Measurements from ENCODE around the gene WDR81. TPM values are rescaled to one million over a fixed set of nuclear protein-coding genes. Genes with fewer than 3 reads are reported as not detected.

WDR81 gene
- total RNA-seq, 1 donor from 2014 or later: 35.5 TPM

DNA sequence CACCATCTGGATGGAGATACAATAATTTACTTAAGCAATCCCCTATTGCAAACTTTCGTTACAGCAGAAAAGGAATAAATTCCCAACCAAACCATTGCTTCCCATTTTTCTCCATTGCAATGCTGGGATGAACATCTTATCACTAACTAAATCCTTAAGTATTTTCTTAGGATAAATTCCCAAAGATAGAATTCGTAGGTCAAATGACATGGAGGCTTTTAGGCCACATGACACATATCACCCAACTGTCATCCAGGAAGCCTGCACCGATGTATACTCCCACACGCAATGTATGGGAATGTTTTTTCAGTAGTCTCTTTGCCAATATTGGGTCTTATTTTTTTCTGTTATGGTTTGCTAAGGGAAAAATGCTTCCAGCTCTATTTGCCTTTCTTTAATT, 12.7 kb upstream of the WDR81 start:
- no peak for TF ChIP-seq CTCF (IDR thresholded peaks at IDR 0.05; ENCODE audit: insufficient read depth, low read length, poor library complexity, severe bottlenecking)
- no peaks in the 10 kb centered on the region for H3K27me3 ChIP-seq (ENCODE audit: control insufficient read depth, insufficient read depth, low read length)
- DNase-seq (ENCODE audit: low read depth): no peak
- H3K36me3 ChIP-seq (ENCODE audit: control insufficient read depth, insufficient read depth, low read length): peaks cover 11% of the 10 kb centered on the region
- no peak overlapping the region for H3K4me3 ChIP-seq (ENCODE audit: low read depth, low read length)

DNA sequence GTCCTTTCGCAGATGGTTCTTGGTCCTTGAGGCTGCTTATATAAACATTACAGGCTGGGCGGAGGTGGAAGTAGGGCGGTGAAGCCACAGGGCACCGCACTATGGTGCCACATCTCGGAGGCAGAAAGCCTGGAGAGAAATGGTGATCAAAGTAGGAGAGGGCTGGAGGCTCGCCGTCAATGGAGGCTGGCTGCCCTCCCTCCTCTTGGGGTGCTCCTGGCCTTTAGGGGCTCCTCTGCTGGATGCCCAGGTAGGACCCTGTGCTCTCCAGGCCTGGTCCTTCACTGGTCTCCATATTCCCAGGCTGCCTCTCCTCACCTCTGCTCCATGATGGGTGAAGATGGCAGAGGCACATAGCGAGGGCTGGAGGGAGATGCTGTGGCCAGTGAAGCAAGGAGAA, 12.2 kb upstream of the WDR81 start:
- Histone ChIP-seq H3K4me3 (ENCODE audit: low read depth, low read length) (no peak overlapping the region), H3K36me3 (ENCODE audit: control insufficient read depth, insufficient read depth, low read length) (peaks cover 11% of the 10 kb centered on the region), H3K27me3 (ENCODE audit: control insufficient read depth, insufficient read depth, low read length) (no peaks in the 10 kb centered on the region)
- TF ChIP-seq CTCF (IDR thresholded peaks at IDR 0.05; ENCODE audit: insufficient read depth, low read length, poor library complexity, severe bottlenecking): no peak
- DNase-seq (ENCODE audit: low read depth): no peak

DNA sequence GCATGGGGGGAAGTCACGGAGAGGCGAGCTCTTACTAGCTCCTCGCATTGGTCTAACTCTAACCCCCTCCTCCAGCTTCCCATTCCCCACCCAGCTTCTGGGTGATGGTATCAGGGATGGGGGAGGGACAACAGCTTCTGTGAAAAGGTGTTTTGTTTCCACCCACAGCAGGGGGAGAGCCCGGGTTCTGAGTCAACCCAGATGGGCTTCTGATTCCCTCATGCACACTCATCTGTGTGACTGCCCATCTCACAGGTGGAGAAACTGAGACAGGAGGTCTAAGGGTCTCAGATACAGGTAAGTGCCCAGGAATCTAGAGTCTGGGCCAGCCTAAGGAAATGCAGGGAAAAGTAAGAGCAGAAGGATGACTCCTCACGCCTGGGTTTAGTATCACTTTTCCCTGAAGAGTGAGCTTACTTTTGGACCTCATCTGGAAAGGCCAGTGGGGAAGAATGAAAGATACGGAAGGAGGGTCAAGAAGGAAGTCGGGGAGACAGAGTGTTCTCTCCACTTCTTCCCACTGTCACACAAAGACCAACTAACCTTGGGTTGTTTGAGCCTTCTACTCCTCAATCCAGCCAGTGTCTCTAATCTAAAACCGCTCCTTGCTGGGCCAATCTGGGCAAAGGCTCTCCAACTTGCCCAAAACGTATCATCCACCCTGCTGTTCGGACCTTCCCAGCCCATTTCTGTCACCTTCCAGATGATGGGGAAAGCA, 11.2 kb upstream of the WDR81 start:
- no peak for DNase-seq (ENCODE audit: low read depth)
- peaks cover 11% of the 10 kb centered on the region for H3K36me3 ChIP-seq (ENCODE audit: control insufficient read depth, insufficient read depth, low read length)
- no peaks in the 10 kb centered on the region for H3K27me3 ChIP-seq (ENCODE audit: control insufficient read depth, insufficient read depth, low read length)
- H3K4me3 ChIP-seq (ENCODE audit: low read depth, low read length): peak overlapping the region; percentile 89
- TF ChIP-seq CTCF (IDR thresholded peaks at IDR 0.05; ENCODE audit: insufficient read depth, low read length, poor library complexity, severe bottlenecking): no peak

GRCh38 chr17:1713878-1714426, 10.6 kb upstream of the WDR81 start:
- no peak for DNase-seq (ENCODE audit: low read depth)
- no peaks in the 10 kb centered on the region for H3K27me3 ChIP-seq (ENCODE audit: control insufficient read depth, insufficient read depth, low read length)
- peaks cover 11% of the 10 kb centered on the region for H3K36me3 ChIP-seq (ENCODE audit: control insufficient read depth, insufficient read depth, low read length)
- H3K4me3 ChIP-seq (ENCODE audit: low read depth, low read length): peak overlapping the region; percentile 89
- peak; percentile 71 for TF ChIP-seq CTCF (IDR thresholded peaks at IDR 0.05; ENCODE audit: insufficient read depth, low read length, poor library complexity, severe bottlenecking)

- Histone ChIP-seq H3K27me3 (ENCODE audit: control insufficient read depth, insufficient read depth, low read length) (no peaks in the 10 kb centered on the region), H3K4me3 (ENCODE audit: low read depth, low read length) (peak overlapping the region; percentile 89), H3K36me3 (ENCODE audit: control insufficient read depth, insufficient read depth, low read length) (peaks cover 11% of the 10 kb centered on the region)
- no peak for TF ChIP-seq CTCF (IDR thresholded peaks at IDR 0.05; ENCODE audit: insufficient read depth, low read length, poor library complexity, severe bottlenecking)
- peak; percentile 89 for DNase-seq (ENCODE audit: low read depth)
Measured at GRCh38 chr17:1714427-1714979, 10.0 kb upstream of the WDR81 start.

Measured in kidney epithelial cell (primary cell).